IPS-20b (cell line): ENCODE results near the gene ACADM.
"Not testable (repeated sequence)": the region's sequence is repeated elsewhere in the genome, so short reads cannot be mapped to it uniquely, and the experiment has no call there.

ENCODE experiments used
- H3K27ac ChIP-seq: one replicate; pipeline ENCODE4 v1.5.1; 2013; ENCODE audit warnings: low read length
- H3K27me3 ChIP-seq: 2 replicates; pipeline ENCODE4 v1.6.1; 2013; ENCODE audit warnings: mild to moderate bottlenecking, low read length, inconsistent platforms; ENCODE audit not compliant: insufficient read depth
- H3K36me3 ChIP-seq: 2 replicates; pipeline ENCODE4 v1.6.1; 2013; ENCODE audit warnings: low read depth, mild to moderate bottlenecking, inconsistent platforms, low read length, moderate library complexity; ENCODE audit not compliant: insufficient read depth
- H3K4me1 ChIP-seq: 2 replicates; pipeline ENCODE4 v1.6.1; 2013; ENCODE audit warnings: mild to moderate bottlenecking, control low read depth, inconsistent platforms, low read length, moderate library complexity; ENCODE audit not compliant: insufficient read depth
- H3K4me3 ChIP-seq: 2 replicates; pipeline ENCODE4 v1.5.1; 2013; ENCODE audit warnings: mild to moderate bottlenecking, low read length, inconsistent platforms
- H3K9ac ChIP-seq: 2 replicates; pipeline ENCODE4 v1.6.1; 2013; ENCODE audit warnings: low read depth, mild to moderate bottlenecking, inconsistent platforms, low read length, moderate library complexity
- H3K9me3 ChIP-seq: 2 replicates; pipeline ENCODE4 v1.6.1; 2013; ENCODE audit warnings: mild to moderate bottlenecking, low read depth, low read length, inconsistent platforms; ENCODE audit not compliant: insufficient read depth

Gene ACADM

DNA sequence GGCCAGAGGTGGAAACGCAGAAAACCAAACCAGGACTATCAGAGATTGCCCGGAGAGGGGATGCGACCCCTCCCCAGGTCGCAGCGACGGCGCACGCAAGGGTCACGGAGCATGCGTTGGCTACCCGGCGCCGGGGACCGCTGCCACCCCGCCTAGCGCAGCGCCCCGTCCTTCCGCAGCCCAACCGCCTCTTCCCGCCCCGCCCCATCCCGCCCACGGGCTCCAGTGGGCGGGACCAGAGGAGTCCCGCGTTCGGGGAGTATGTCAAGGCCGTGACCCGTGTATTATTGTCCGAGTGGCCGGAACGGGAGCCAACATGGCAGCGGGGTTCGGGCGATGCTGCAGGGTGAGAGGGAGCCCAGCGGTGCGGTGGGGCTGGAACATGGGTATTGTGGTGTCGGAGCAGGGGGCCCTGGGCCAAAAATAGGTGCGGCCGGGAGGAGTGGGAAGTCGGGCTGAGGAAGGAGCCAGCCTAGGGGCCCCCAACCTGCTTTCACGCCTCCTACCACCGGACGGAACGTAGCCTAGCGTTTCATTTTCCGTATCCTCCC lies at the start of gene ACADM:
ACADM (plus strand) TSS at position 238 of the 551 bp plus-strand sequence; CDS start at position 317, 79 bp downstream.
- peak within 1 kb of the TSS; percentile 90 for H3K9ac ChIP-seq
- peaks cover 26% of the 10 kb centered on the region; the same call in 1 of the 2 replicates for H3K4me1 ChIP-seq
- peak within 1 kb of the TSS; percentile 95 for H3K4me3 ChIP-seq
- H3K36me3 ChIP-seq = no peaks in the 10 kb centered on the region; the same call in 1 of the 2 replicates
- no peaks in the 10 kb centered on the region; the same call in 1 of the 2 replicates for H3K9me3 ChIP-seq
- H3K27me3 ChIP-seq = no peaks in the 10 kb centered on the region
- H3K27ac ChIP-seq = peak within 1 kb of the TSS; percentile 85

DNA sequence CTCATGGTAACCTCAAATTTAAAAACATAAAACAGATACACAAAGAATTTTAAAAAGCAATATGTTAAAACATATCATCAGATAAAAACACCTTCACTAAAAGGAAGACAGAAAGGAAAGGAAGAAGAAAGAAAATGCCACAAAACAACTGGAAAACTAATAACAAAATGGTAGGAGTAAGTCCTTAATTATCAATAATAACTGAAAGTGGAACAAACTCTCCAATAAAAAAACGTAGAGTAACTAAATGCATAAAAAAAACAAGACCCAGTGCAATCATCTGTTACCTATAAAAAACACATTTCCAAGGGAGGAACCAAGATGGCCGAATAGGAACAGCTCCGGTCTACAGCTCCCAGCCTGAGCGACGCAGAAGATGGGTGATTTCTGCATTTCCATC lies 47.1 kb upstream of the ACADM start:
- H3K4me3 ChIP-seq = peak overlapping the region; percentile 52
- no peak overlapping the region for H3K9ac ChIP-seq
- H3K36me3 ChIP-seq = no peaks in the 10 kb centered on the region
- H3K9me3 ChIP-seq = no peaks in the 10 kb centered on the region
- H3K27me3 ChIP-seq = no peaks in the 10 kb centered on the region
- H3K27ac ChIP-seq = no peak overlapping the region
- peaks cover 5% of the 10 kb centered on the region for H3K4me1 ChIP-seq

DNA sequence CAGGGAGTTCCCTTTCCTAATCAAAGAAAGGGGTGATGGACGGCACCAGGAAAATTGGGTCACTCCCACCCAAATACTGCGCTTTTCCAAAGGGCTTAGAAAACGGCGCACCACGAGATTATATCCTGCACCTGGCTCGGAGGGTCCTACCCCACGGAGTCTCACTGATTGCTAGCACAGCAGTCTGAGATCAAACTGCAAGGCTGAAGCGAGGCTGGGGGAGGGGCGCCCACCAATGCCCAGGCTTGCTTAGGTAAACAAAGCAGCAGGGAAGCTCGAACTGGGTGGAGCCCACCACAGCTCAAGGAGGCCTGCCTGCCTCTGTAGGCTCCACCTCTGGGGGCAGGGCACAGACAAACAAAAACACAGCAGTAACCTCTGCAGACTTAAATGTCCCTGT lies 46.5 kb upstream of the ACADM start:
- H3K27ac ChIP-seq, H3K36me3 ChIP-seq, H3K9me3 ChIP-seq, H3K27me3 ChIP-seq, H3K4me1 ChIP-seq, H3K9ac ChIP-seq: not testable (repeated sequence)
- peak overlapping the region; percentile 52; the same call in 1 of the 2 replicates for H3K4me3 ChIP-seq

DNA sequence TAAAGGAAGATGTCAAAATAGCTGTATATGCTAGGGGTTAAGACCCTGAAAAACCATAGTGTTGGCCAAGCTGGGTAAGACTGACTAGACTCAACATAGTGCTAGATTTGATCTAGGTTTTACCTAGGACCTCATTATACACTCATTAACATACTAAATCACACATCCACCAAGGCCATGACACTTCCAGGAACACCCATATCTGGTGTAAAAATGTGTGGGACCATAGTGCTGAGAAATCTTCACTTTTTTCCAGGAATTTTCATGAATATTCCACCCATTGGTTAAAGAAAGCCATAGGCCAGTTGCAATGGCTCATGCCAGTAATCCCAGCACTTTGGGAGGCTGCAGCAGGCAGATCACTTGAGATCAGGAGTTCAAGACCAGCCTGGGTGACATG lies 34.0 kb upstream of the ACADM start:
- Histone ChIP-seq H3K36me3 (no peaks in the 10 kb centered on the region), H3K27me3 (no peaks in the 10 kb centered on the region), H3K27ac (no peak overlapping the region), H3K4me3 (no peak overlapping the region), H3K4me1 (no peaks in the 10 kb centered on the region), H3K9me3 (no peaks in the 10 kb centered on the region), H3K9ac (no peak overlapping the region)

DNA sequence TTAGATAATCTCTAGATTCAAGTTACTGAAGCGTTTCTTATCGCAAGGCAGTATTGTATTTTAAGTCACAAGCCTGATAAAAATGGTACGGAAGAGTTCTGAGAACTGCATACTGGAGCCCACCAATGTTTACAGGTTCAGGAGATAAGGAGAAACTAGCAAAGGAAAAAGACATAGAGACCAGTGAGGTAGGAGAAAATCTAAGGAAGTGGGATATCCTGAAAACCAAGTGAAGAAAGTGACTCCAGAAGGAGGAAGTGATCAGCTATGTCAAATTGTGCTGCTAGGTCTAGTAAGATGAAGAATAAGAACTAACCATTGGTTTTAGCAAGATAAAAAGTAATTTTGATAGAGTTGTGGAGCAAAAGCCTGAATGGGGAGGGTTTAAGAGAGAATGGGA lies 31.0 kb upstream of the ACADM start:
- Histone ChIP-seq H3K4me3 (no peak overlapping the region), H3K27ac (no peak overlapping the region), H3K9me3 (no peaks in the 10 kb centered on the region), H3K36me3 (no peaks in the 10 kb centered on the region), H3K9ac (no peak overlapping the region), H3K27me3 (no peaks in the 10 kb centered on the region), H3K4me1 (no peaks in the 10 kb centered on the region)

DNA sequence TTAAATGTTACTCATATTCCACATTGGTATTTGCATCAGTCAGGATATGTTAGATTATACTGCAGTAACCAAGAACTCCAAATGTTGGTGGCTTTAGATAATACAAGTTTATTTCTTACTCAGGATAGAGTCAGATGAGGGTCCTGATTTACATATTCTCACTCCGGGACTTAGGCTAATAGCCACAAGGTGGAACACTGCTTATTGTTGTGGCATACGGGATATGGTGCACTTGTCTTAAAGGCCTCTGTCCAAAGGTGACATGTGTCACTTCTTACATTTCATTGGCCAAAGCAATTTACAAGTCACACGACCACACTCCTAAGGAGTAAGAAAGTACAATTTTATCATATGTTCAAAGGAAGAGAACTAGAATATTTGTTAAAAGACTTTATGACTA lies 28.5 kb upstream of the ACADM start:
- Histone ChIP-seq H3K27me3 (no peaks in the 10 kb centered on the region), H3K4me3 (no peak overlapping the region), H3K9ac (no peak overlapping the region), H3K36me3 (no peaks in the 10 kb centered on the region), H3K9me3 (no peaks in the 10 kb centered on the region), H3K4me1 (no peaks in the 10 kb centered on the region), H3K27ac (no peak overlapping the region)

DNA sequence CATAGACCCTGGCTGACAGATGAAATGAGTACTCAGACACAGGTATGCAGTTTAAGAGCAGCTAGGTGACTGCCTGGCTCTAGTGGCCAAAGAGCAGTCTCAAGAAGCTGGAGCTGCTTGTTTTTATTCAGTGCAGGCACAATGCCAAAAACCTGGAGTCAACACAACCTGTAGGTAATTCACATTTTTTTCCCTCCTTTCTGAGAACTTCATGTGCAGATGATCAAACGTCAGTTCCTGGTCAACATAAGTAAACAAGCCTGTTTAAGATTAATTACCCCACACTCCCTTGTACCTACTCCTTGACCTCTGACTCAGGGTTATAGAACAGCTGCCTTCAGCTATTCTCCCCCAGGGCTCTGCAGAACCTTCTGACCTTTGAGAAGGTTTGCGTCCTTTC lies 17.3 kb upstream of the ACADM start:
- Histone ChIP-seq H3K9ac (no peak overlapping the region), H3K27ac (no peak overlapping the region), H3K36me3 (no peaks in the 10 kb centered on the region), H3K4me3 (no peak overlapping the region), H3K9me3 (no peaks in the 10 kb centered on the region), H3K4me1 (no peaks in the 10 kb centered on the region), H3K27me3 (no peaks in the 10 kb centered on the region)

DNA sequence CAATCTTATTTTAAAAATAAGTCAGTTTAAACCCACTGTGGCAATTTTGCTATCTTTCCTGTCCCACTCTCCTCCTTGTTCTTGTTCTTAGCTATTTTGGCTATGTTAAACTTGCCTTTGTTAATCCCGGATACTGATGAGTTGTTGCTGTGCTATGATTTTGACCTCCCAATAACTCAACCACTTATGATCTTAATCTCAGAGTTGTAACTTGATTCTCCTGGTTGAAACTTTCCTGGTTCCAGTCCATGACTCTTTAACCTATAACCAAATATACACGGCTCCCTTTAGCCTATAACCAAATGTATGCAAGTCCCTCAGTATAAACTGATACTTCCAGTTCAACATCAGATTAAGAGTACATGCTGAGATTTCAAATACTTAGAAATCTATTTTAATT lies 15.6 kb upstream of the ACADM start:
- no peak overlapping the region for H3K9ac ChIP-seq
- H3K4me1 ChIP-seq = no peaks in the 10 kb centered on the region
- H3K27me3 ChIP-seq = no peaks in the 10 kb centered on the region
- no peaks in the 10 kb centered on the region for H3K9me3 ChIP-seq
- no peak overlapping the region for H3K27ac ChIP-seq
- no peak overlapping the region for H3K4me3 ChIP-seq
- H3K36me3 ChIP-seq = no peaks in the 10 kb centered on the region

DNA sequence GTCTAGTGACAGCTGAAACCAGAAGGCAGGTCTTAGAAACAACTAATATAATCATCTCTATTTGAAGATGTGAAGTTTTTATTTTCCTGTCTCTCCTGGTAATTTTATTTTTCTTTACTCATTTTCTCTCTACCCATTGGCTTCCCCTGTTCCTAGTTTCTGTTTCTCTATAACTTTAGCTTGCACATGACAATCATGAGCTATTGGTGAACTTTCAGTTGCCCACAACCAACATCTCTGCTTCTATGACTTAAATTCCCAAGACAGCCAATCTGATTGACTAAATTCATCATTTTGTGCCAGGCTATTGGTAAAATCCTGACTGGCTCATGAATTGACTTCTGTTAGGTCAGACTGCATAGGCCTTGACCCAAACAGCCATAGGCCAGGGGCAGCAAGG lies 13.7 kb upstream of the ACADM start:
- Histone ChIP-seq H3K9me3 (no peaks in the 10 kb centered on the region), H3K4me1 (no peaks in the 10 kb centered on the region), H3K4me3 (no peak overlapping the region), H3K27me3 (no peaks in the 10 kb centered on the region), H3K9ac (no peak overlapping the region), H3K27ac (no peak overlapping the region), H3K36me3 (no peaks in the 10 kb centered on the region)

DNA sequence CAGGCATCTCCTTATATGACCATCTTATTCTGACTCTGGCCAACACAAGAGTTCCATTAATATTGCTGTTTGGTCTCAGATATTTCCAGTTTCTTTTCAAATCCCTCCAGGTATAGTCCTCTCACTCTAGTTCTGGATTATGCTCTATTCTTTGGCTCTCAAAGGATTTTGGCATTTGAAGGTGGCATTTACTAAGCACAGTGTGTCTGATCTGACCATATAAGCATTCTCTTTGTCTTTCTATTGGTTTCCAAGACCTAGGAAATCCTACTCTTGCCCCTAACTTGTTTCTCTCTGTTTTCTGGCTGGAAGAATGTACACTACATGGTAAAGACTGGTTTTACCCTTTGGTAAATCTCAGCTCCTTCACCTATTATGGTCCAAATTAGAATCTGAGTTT lies 12.7 kb upstream of the ACADM start:
- H3K4me1 ChIP-seq = no peaks in the 10 kb centered on the region
- no peak overlapping the region for H3K27ac ChIP-seq
- no peaks in the 10 kb centered on the region for H3K9me3 ChIP-seq
- H3K27me3 ChIP-seq = no peaks in the 10 kb centered on the region
- H3K4me3 ChIP-seq = no peak overlapping the region
- no peaks in the 10 kb centered on the region for H3K36me3 ChIP-seq
- no peak overlapping the region for H3K9ac ChIP-seq

DNA sequence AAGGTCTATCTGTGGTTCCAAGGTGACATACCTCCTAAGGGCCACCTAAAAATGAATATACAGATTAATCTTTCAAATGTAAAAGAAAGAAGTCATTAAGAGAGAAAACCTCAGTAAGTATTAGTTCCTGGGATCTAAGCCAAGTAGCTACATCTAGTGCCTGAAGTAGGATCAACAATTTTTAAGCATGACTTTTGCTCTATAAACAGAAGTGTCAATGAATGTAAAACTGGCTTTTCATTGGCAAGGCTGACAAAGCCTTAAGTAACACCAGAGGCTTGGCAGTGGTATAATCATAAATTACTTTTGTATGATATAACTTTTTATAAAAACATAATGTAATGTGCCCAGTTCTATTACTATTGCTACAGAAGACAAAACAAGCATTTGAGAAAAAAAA lies 12.2 kb upstream of the ACADM start:
- Histone ChIP-seq H3K27me3 (no peaks in the 10 kb centered on the region), H3K36me3 (no peaks in the 10 kb centered on the region), H3K9ac (no peak overlapping the region), H3K27ac (no peak overlapping the region), H3K4me3 (no peak overlapping the region), H3K9me3 (no peaks in the 10 kb centered on the region), H3K4me1 (no peaks in the 10 kb centered on the region)

DNA sequence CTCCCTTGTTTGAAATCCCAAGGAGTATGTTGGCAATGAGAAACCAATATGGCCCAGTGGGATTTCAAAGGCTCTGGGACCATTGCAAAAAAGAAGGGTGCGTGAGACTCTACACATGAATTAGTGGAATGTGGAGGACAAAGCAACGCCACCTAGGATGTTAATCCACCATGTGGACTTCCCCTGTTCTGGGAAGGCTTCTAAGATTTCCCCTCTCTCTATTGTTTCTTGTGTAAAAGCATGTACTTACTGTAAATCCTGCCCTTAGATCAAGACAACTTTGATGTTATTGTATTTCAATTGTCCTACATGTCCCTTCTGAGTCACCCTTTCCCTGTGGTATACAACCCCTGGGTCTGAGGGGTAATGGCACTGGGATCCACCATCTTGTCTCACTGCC lies 4.7 kb upstream of the ACADM start:
- no peaks in the 10 kb centered on the region for H3K27me3 ChIP-seq
- H3K9ac ChIP-seq = no peak overlapping the region
- no peak overlapping the region for H3K4me3 ChIP-seq
- no peaks in the 10 kb centered on the region; the same call in 1 of the 2 replicates for H3K9me3 ChIP-seq
- H3K36me3 ChIP-seq = no peaks in the 10 kb centered on the region
- H3K4me1 ChIP-seq = peaks cover 17% of the 10 kb centered on the region; the same call in 1 of the 2 replicates
- no peak overlapping the region for H3K27ac ChIP-seq
